ENCODE data around the gene TGFB3. TPM values are rescaled to one million over a fixed set of nuclear protein-coding genes. Genes with fewer than 3 reads are reported as not detected.
A peak's percentile ranks its signal among the peaks of the same experiment; 100 is the strongest.

TGFB3 gene
- total RNA-seq, 3 donors from 2014 or later (not counting 1 experiment from before 2014, with no cell fraction given): 10.6 to 12.8 (median 12.3) TPM

DNA sequence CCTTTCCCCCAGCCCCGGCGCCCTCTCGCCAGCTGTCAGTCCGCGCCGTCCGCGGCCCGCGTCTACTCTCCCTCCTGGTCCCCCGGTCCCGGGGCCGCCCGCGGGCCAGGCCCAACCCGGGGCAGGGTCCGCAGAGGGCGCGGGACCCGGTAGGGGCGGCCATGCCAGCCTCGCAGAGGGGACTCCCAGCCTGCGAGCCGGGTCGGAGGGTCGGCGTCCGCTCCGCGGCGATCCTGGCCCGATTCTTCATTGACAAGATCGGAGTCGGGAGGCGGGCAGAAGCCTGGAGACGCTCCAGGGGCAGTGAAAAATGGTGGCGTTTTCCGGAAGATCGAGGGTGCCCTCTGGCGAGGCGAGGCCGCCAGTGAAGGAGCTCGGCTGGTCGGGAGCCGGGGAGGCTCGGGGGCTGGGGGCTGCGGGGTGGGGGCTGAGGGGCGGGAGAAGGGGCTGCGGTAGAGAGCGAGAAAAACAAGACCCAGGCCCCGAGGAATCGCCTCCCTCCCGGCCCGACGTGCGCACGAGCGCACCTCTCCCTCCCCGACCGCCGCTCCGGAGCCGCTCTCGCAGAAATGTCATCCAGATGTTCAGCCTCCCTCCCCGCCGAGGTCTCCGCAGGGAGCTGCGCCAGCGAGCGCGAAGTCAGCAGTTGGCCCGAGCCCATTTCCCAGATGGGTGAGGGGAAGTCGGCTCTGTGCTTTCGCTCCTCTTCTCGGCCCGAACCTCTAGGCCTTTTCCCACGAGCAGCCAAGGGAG is 647 bp upstream of the TGFB3 start:
- Mint-ChIP-seq H3K9me3 (no peaks in the 10 kb centered on the region), H3K27ac (peak overlapping the region; percentile 82 to 93), H3K27me3 (ENCODE audit: low read depth in 2 of 2) (no peaks in the 10 kb centered on the region), H3K4me3 (peak overlapping the region; percentile 89), H3K36me3 (no peaks in the 10 kb centered on the region), H3K4me1 (peaks cover 51 to 54% of the 10 kb centered on the region in 2 donors)
- no peaks in the 10 kb centered on the region for H3K36me3 ChIP-seq (ENCODE audit: control insufficient read depth, insufficient read depth, low read length)
- peaks cover 45% of the 10 kb centered on the region for H3K4me1 ChIP-seq (ENCODE audit: control insufficient read depth, insufficient read depth, low read length)
- under 1% methylated on average over 73 of the region's 77 CpGs for WGBS (ENCODE audit: insufficient coverage)
- peak overlapping the region; percentile 76 for H3K27ac ChIP-seq (ENCODE audit: low read length)
- TF ChIP-seq, protein P1, sequence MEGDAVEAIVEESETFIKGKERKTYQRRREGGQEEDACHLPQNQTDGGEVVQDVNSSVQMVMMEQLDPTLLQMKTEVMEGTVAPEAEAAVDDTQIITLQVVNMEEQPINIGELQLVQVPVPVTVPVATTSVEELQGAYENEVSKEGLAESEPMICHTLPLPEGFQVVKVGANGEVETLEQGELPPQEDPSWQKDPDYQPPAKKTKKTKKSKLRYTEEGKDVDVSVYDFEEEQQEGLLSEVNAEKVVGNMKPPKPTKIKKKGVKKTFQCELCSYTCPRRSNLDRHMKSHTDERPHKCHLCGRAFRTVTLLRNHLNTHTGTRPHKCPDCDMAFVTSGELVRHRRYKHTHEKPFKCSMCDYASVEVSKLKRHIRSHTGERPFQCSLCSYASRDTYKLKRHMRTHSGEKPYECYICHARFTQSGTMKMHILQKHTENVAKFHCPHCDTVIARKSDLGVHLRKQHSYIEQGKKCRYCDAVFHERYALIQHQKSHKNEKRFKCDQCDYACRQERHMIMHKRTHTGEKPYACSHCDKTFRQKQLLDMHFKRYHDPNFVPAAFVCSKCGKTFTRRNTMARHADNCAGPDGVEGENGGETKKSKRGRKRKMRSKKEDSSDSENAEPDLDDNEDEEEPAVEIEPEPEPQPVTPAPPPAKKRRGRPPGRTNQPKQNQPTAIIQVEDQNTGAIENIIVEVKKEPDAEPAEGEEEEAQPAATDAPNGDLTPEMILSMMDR (IDR thresholded peaks at IDR 0.05): peak; percentile 63
- H3K27me3 ChIP-seq (ENCODE audit: control insufficient read depth, insufficient read depth, low read length): no peaks in the 10 kb centered on the region
- intact Hi-C loops (cut with micrococcal nuclease): loop anchor here (1.0 to 2.0 kb wide), 3 partner anchors 76 to 404 kb away; partner anchors contain the start of gene FLVCR2
- no peaks in the 10 kb centered on the region for H3K9me3 ChIP-seq (ENCODE audit: control insufficient read depth, insufficient read depth, low read length)
- ATAC-seq: peak; percentile 59 to 73 (median 72)
- peak overlapping the region; percentile 57 for H3K4me3 ChIP-seq (ENCODE audit: low read length)
- peak; percentile 74 to 89 for DNase-seq

- H3K36me3 ChIP-seq (ENCODE audit: control insufficient read depth, insufficient read depth, low read length): no peaks in the 10 kb centered on the region
- H3K4me1 Mint-ChIP-seq: peaks cover 41 to 44% of the 10 kb centered on the region in 2 donors
- no peaks in the 10 kb centered on the region for H3K27me3 ChIP-seq (ENCODE audit: control insufficient read depth, insufficient read depth, low read length)
- no peak for ATAC-seq
- H3K36me3 Mint-ChIP-seq: no peaks in the 10 kb centered on the region
- peak overlapping the region; percentile 82 to 93 for H3K27ac Mint-ChIP-seq
- peak overlapping the region; percentile 89 for H3K4me3 Mint-ChIP-seq
- no peak overlapping the region for H3K4me3 ChIP-seq (ENCODE audit: low read length)
- 96% methylated on average over 8 of the region's 8 CpGs for WGBS (ENCODE audit: insufficient coverage)
- DNase-seq: peak in 1 of 2 donors; percentile 6
- intact Hi-C loops (cut with micrococcal nuclease): no loop called here
- peaks cover 39% of the 10 kb centered on the region for H3K4me1 ChIP-seq (ENCODE audit: control insufficient read depth, insufficient read depth, low read length)
- no peaks in the 10 kb centered on the region for H3K9me3 Mint-ChIP-seq
- H3K27ac ChIP-seq (ENCODE audit: low read length): no peak overlapping the region
- H3K9me3 ChIP-seq (ENCODE audit: control insufficient read depth, insufficient read depth, low read length): no peaks in the 10 kb centered on the region
- H3K27me3 Mint-ChIP-seq (ENCODE audit: low read depth in 2 of 2): no peaks in the 10 kb centered on the region
- TF ChIP-seq, protein P1 (IDR thresholded peaks at IDR 0.05): no peak
Observed at GRCh38 chr14:75980856-75981255, 939 bp downstream of the TGFB3 start.

- H3K27me3 ChIP-seq (ENCODE audit: control insufficient read depth, insufficient read depth, low read length): no peaks in the 10 kb centered on the region
- no peak overlapping the region for H3K27ac ChIP-seq (ENCODE audit: low read length)
- 93% methylated on average over 27 of the region's 27 CpGs for WGBS (ENCODE audit: insufficient coverage)
- Mint-ChIP-seq H3K27ac (peak overlapping the region in 1 of 2 donors; percentile 93), H3K36me3 (no peaks in the 10 kb centered on the region), H3K9me3 (no peaks in the 10 kb centered on the region), H3K4me3 (peak overlapping the region; percentile 6), H3K27me3 (ENCODE audit: low read depth in 2 of 2) (no peaks in the 10 kb centered on the region), H3K4me1 (peaks cover 37 to 38% of the 10 kb centered on the region in 2 donors)
- peaks cover 34% of the 10 kb centered on the region for H3K4me1 ChIP-seq (ENCODE audit: control insufficient read depth, insufficient read depth, low read length)
- DNase-seq (peak in 1 of 2 donors; percentile 3), ATAC-seq (no peak)
- intact Hi-C loops (cut with micrococcal nuclease): no loop called here
- TF ChIP-seq, protein P1 (IDR thresholded peaks at IDR 0.05): no peak
- no peaks in the 10 kb centered on the region for H3K36me3 ChIP-seq (ENCODE audit: control insufficient read depth, insufficient read depth, low read length)
- no peak overlapping the region for H3K4me3 ChIP-seq (ENCODE audit: low read length)
- H3K9me3 ChIP-seq (ENCODE audit: control insufficient read depth, insufficient read depth, low read length): no peaks in the 10 kb centered on the region
Observed at GRCh38 chr14:75979648-75980565, 1.9 kb downstream of the TGFB3 start.
